Measurements from ENCODE around the gene MYO15B. TPM values are rescaled to one million over a fixed set of nuclear protein-coding genes. Genes with fewer than 3 reads are reported as not detected.

The MYO15B gene
- total RNA-seq, 1 donor: 3.9 TPM

DNA sequence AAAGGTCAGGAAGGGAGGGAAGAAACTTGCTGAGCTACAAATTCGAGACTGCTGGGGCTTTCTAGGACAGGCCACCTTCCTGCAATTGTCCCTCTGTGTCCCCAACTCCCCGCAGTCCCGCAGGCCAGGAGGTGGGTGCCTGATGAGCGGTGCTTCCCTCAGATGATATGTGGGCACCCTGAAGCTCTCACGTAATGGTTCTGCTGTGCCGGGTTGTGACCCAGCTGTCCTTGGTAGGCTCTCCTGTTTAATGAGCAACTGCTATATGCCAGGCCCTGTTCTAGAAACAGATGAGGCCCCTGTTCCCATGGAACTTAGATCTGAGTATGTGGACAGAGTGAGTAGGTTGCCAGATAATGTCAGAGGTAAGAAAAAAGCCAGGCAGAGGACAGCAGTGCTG is 22.0 kb upstream of the MYO15B start:
- TF ChIP-seq, protein P1, sequence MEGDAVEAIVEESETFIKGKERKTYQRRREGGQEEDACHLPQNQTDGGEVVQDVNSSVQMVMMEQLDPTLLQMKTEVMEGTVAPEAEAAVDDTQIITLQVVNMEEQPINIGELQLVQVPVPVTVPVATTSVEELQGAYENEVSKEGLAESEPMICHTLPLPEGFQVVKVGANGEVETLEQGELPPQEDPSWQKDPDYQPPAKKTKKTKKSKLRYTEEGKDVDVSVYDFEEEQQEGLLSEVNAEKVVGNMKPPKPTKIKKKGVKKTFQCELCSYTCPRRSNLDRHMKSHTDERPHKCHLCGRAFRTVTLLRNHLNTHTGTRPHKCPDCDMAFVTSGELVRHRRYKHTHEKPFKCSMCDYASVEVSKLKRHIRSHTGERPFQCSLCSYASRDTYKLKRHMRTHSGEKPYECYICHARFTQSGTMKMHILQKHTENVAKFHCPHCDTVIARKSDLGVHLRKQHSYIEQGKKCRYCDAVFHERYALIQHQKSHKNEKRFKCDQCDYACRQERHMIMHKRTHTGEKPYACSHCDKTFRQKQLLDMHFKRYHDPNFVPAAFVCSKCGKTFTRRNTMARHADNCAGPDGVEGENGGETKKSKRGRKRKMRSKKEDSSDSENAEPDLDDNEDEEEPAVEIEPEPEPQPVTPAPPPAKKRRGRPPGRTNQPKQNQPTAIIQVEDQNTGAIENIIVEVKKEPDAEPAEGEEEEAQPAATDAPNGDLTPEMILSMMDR (IDR thresholded peaks at IDR 0.05; ENCODE audit: insufficient read depth, low read depth, low read length): no peak
- no peak for DNase-seq (ENCODE audit: low read depth)
- no peak overlapping the region for H3K4me3 ChIP-seq (ENCODE audit: low read depth, low read length)

DNA sequence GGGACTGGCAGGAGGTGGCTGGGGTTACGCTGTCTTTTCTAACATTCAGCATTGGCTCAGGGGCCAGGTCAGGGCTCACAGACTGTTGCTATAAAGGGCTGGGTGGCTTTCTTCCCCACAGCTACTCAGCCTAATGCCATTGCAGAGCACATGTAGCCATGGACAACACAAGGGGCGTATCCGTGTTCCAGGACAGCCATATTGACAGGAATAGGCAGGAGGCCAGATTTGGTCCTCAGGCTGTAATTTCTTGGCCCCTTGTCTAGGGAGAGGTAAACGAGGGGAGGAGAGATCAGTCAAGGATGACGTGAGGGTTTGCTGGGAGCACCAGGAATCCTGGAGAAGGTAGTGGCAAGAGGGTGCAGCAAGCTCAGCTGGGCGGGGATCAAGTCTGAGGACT is 21.2 kb upstream of the MYO15B start:
- DNase-seq (ENCODE audit: low read depth): no peak
- no peak overlapping the region for H3K4me3 ChIP-seq (ENCODE audit: low read depth, low read length)
- TF ChIP-seq, protein P1 (IDR thresholded peaks at IDR 0.05; ENCODE audit: insufficient read depth, low read depth, low read length): no peak

DNA sequence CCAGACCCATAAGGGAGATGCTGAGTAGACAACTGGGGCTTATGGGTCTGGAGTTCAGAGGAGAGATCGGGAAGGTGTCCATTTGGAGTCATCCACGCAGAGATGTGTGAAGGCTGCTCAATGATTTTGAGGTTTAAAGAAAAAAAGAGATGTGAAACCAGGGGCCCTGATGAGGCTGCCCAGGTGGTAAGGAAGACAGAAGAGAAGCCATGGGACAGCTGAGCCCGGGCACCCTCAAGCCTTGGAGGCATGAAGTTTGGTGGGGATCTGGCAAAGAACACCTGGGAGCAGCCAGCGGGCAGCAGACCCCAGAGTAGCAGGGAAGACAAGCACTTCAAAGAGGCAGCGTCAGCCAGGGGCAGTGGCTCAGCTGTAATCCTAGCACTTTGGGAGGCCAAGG is 20.8 kb upstream of the MYO15B start:
- no peak for DNase-seq (ENCODE audit: low read depth)
- no peak overlapping the region for H3K4me3 ChIP-seq (ENCODE audit: low read depth, low read length)
- TF ChIP-seq, protein P1 (IDR thresholded peaks at IDR 0.05; ENCODE audit: insufficient read depth, low read depth, low read length): no peak

DNA sequence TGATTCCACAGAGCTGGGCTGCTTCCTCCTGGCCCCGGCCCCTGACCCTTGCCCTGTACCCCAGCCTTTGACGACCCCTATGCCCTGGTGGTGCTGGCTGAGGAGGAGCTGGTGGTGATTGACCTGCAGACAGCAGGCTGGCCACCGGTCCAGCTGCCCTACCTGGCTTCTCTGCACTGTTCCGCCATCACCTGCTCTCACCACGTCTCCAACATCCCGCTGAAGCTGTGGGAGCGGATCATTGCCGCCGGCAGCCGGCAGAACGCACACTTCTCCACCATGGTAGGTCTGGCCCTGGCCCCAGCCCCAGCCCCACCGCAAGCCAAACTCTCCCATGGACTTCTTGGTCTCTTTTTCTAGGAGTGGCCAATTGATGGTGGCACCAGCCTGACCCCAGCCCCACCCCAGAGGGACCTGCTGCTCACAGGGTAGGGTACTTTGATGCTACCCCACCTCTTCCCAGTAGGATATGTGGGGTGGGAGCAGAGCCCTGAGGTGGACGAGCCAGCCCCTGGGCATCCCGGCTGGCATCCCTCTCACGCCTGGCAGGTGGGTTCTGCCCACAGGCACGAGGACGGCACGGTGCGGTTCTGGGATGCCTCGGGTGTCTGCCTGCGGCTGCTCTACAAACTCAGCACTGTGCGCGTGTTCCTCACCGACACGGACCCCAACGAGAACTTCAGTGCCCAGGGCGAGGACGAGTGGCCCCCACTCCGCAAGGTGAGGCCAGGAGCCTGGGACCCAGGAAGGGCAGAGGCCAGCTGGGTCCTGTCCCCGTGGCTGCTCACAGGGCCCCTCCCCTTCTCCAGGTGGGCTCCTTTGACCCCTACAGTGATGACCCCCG is 19.0 kb upstream of the MYO15B start:
- no peak for DNase-seq (ENCODE audit: low read depth)
- TF ChIP-seq, protein P1 (IDR thresholded peaks at IDR 0.05; ENCODE audit: insufficient read depth, low read depth, low read length): no peak
- H3K4me3 ChIP-seq (ENCODE audit: low read depth, low read length): no peak overlapping the region

DNA sequence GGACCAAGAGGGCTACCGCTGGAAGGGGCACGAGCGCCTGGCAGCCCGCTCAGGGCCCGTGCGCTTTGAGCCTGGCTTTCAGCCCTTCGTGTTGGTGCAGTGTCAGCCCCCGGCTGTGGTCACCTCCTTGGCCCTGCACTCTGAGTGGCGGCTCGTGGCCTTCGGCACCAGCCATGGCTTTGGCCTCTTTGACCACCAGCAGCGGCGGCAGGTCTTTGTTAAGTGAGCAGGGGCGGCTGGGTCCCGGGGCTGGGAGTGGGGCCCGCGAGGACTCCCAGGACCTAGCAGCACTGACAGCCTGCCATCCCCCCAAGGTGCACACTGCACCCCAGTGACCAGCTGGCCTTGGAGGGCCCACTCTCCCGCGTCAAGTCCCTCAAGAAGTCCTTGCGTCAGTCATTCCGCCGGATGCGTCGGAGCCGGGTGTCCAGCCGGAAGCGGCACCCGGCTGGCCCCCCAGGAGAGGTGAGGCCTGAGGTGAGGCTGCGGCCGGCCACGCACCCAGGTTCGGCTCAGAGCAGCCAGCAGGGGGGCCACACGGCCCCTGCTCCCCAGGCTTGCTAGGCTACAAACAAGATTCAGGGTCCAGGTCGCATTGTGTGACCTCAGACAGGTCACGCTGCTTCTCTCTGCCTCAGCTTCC is 17.4 kb upstream of the MYO15B start:
- TF ChIP-seq, protein P1 (IDR thresholded peaks at IDR 0.05; ENCODE audit: insufficient read depth, low read depth, low read length): no peak
- no peak for DNase-seq (ENCODE audit: low read depth)
- no peak overlapping the region for H3K4me3 ChIP-seq (ENCODE audit: low read depth, low read length)

DNA sequence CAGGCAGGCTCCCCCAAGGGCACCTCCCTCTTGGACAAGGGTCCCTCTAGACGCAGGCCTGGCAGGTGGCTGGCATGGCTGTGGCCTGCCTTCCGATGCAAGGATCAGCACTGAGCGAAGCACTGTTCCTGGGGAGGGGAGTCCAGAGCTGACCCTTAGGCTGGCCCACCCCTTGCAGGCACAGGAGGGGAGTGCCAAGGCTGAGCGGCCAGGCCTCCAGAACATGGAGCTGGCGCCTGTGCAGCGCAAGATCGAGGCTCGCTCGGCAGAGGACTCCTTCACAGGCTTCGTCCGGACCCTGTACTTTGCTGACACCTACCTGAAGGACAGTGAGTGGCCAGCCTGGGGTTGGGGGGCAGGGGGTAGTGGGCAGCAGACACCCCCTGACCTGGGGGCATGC is 16.8 kb upstream of the MYO15B start:
- DNase-seq (ENCODE audit: low read depth): no peak
- TF ChIP-seq, protein P1 (IDR thresholded peaks at IDR 0.05; ENCODE audit: insufficient read depth, low read depth, low read length): no peak
- no peak overlapping the region for H3K4me3 ChIP-seq (ENCODE audit: low read depth, low read length)

All from fibroblast of villous mesenchyme (primary cell).